Smooth muscle cell (in vitro differentiated cells): ENCODE measurements around the gene NRXN3. TPM values are rescaled to one million over a fixed set of nuclear protein-coding genes. Genes with fewer than 3 reads are reported as not detected.

Experiments
- DNase-seq: peaks from one replicate; lab custom pipeline; 2025; ENCODE audit not compliant: unreplicated experiment; lab: John Stamatoyannopoulos, UW
- H2AFZ ChIP-seq: fragments of 200-600 bp; sonication (generic); 2 replicates; pipeline ENCODE4 v1.6.0; 2016; ENCODE audit warnings: antibody characterized with exemption, low read depth, mild to moderate bottlenecking
- H3F3A ChIP-seq: fragments of 200-600 bp; sonication (generic); 2 replicates; pipeline ENCODE4 v1.6.0; 2017; ENCODE audit warnings: antibody characterized with exemption, low read depth
- H3K27ac ChIP-seq: fragments of 200-600 bp; sonication (generic); 2 replicates; pipeline ENCODE4 v1.5.1; 2016; ENCODE audit warnings: low read depth, mild to moderate bottlenecking
- H3K27me3 ChIP-seq: fragments of 200-600 bp; sonication (generic); 2 replicates; pipeline ENCODE4 v1.6.1; 2016; ENCODE audit warnings: low read depth, mild to moderate bottlenecking
- H3K36me3 ChIP-seq: fragments of 200-600 bp; sonication (generic); 2 replicates; pipeline ENCODE4 v1.5.1; 2016; ENCODE audit warnings: low read depth
- H3K4me1 ChIP-seq: fragments of 200-600 bp; sonication (generic); 2 replicates; pipeline ENCODE4 v1.5.1; 2016; ENCODE audit warnings: low read depth
- H3K4me2 ChIP-seq: fragments of 200-600 bp; sonication (generic); 2 replicates; pipeline ENCODE4 v1.6.0; 2016; ENCODE audit warnings: mild to moderate bottlenecking
- H3K4me3 ChIP-seq: fragments of 200-600 bp; sonication (generic); 2 replicates; pipeline ENCODE4 v1.5.1; 2016; ENCODE audit warnings: mild to moderate bottlenecking
- H3K79me2 ChIP-seq: fragments of 200-600 bp; sonication (generic); 2 replicates; pipeline ENCODE4 v1.6.0; 2016; ENCODE audit warnings: low read depth, mild to moderate bottlenecking
- H3K9ac ChIP-seq: fragments of 200-600 bp; sonication (generic); 2 replicates; pipeline ENCODE4 v1.6.0; 2016; ENCODE audit warnings: low read depth
- H3K9me3 ChIP-seq: fragments of 200-600 bp; sonication (generic); replicated peaks from 2 replicates; pipeline ENCODE4 v1.5.1; 2016; ENCODE audit warnings: low read depth
- H4K20me1 ChIP-seq: fragments of 200-600 bp; sonication (generic); 2 replicates; pipeline ENCODE4 v1.6.0; 2016; ENCODE audit warnings: low read depth
- WGBS: methylation state at CpG from one replicate; pipeline ENCODE4 v1.1.7; 2016; ENCODE audit warnings: low lambda C conversion rate; 5-methylcytosine and 5-hydroxymethylcytosine counted together
- polyA plus RNA-seq: library from polyadenylated mRNA; unstranded; fragments of >200 nt; fragmentation: Nextera tagmentation; extraction: Ambion mirVana; gene quantifications from 2 replicates; pipeline ENCODE4 v1.2.1, GENCODE V29; 2016
- total RNA-seq: library from RNA; depleted of rRNA; stranded (reverse); fragments of >200 nt; gene quantifications from 2 replicates; pipeline ENCODE4 v1.2.3, GENCODE V29; 2014
- TF ChIP-seq, protein P1 (sequence below): fragments of 200-600 bp; sonication (generic); IDR thresholded peaks from 2 replicates; pipeline ENCODE4 v1.5.1; 2017; ENCODE audit warnings: borderline replicate concordance, mild to moderate bottlenecking, antibody characterized with exemption; ENCODE audit not compliant: insufficient read depth, poor library complexity, severe bottlenecking

The NRXN3 gene
- total and polyA plus RNA-seq, 2 experiments from 2014 or later = 1.2 to 7.0 TPM

DNA sequence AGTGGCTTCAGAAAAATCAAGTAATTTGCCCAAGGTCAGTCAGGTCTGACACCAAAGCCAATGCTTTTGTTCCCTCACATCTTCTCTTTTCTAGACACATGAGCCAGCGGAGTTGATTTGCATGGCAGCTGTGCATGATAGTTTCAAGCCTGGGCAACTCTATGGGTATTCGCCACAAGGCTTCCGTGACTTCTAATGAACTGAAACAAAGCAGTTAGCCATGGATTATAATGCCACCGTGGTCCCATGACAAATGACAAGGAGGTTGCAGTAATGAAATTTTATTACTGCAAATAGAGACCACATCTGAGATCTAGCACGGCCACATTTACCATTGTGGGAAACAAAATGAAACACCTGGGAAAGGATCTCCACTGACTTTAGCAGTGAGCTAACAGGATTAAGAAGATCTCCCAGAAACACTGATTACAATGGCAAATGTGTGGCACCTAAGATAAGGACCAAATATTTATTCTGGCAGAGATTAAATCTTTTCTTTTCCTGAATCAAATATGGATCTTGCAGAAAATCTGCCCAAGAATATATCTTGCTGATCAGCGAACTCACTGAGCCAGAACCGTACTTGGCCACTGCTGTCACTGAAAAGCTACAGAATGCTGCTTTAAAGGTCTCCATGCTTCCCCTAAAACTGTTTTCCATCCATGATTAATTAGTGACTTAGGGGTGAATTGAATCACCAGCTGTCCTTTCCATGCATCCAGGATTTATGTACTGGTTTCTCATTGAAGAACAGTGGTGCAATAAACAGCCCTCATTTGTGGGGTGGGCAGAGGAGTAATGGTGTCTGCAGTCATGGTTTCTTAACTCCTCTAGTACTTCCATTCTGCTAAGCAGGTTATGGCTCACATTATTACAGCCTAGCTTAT, 1490.1 kb downstream of the NRXN3 start:
- no peaks in the 10 kb centered on the region for H4K20me1 ChIP-seq
- TF ChIP-seq, protein P1, sequence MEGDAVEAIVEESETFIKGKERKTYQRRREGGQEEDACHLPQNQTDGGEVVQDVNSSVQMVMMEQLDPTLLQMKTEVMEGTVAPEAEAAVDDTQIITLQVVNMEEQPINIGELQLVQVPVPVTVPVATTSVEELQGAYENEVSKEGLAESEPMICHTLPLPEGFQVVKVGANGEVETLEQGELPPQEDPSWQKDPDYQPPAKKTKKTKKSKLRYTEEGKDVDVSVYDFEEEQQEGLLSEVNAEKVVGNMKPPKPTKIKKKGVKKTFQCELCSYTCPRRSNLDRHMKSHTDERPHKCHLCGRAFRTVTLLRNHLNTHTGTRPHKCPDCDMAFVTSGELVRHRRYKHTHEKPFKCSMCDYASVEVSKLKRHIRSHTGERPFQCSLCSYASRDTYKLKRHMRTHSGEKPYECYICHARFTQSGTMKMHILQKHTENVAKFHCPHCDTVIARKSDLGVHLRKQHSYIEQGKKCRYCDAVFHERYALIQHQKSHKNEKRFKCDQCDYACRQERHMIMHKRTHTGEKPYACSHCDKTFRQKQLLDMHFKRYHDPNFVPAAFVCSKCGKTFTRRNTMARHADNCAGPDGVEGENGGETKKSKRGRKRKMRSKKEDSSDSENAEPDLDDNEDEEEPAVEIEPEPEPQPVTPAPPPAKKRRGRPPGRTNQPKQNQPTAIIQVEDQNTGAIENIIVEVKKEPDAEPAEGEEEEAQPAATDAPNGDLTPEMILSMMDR = no peak
- WGBS = 87% methylated on average over 7 of the region's 7 CpGs

DNA sequence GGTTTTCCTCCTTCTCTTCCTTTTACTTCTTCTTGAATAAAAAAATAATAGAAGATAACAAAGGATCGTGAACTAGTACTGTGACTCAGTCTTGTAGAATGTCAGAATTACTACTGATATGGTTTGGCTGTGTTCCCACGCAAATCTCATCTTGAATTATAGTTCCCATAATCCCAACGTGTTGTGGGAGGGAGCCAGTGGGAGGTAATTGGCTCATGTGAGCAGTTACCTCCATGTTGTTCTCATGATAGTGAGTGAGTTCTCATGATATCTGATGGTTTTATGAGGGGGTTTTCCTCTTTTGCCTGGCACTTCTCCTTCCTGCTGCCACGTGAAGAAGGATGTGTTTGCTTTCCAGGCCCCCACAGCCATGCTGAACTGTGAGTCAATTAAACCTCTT, 1491.6 kb downstream of the NRXN3 start:
- H2AFZ ChIP-seq = no peak overlapping the region
- H3K9ac ChIP-seq = no peak overlapping the region
- H3K79me2 ChIP-seq = no peaks in the 10 kb centered on the region
- H3K9me3 ChIP-seq = no peaks in the 10 kb centered on the region
- H3K4me3 ChIP-seq = no peak overlapping the region
- no peak for DNase-seq
- H4K20me1 ChIP-seq = no peaks in the 10 kb centered on the region
- 36% methylated on average over 4 of the region's 4 CpGs for WGBS
- no peaks in the 10 kb centered on the region for H3K4me1 ChIP-seq
- no peak overlapping the region for H3K4me2 ChIP-seq
- TF ChIP-seq, protein P1 = no peak
- H3F3A ChIP-seq = no peaks in the 10 kb centered on the region
- H3K27ac ChIP-seq = no peak overlapping the region
- H3K27me3 ChIP-seq = no peaks in the 10 kb centered on the region
- H3K36me3 ChIP-seq = no peaks in the 10 kb centered on the region

More for the DNA sequence above, 1490.1 kb downstream of the NRXN3 start:
- no peaks in the 10 kb centered on the region for H3K79me2 ChIP-seq
- no peak overlapping the region for H3K27ac ChIP-seq
- no peaks in the 10 kb centered on the region for H3K36me3 ChIP-seq
- no peaks in the 10 kb centered on the region for H3K4me1 ChIP-seq
- H3K27me3 ChIP-seq = no peaks in the 10 kb centered on the region
- no peak for DNase-seq
- no peak overlapping the region for H3K9ac ChIP-seq
- no peak overlapping the region for H3K4me3 ChIP-seq
- H2AFZ ChIP-seq = no peak overlapping the region
- H3K4me2 ChIP-seq = no peak overlapping the region
- no peaks in the 10 kb centered on the region for H3K9me3 ChIP-seq
- no peaks in the 10 kb centered on the region for H3F3A ChIP-seq

DNA sequence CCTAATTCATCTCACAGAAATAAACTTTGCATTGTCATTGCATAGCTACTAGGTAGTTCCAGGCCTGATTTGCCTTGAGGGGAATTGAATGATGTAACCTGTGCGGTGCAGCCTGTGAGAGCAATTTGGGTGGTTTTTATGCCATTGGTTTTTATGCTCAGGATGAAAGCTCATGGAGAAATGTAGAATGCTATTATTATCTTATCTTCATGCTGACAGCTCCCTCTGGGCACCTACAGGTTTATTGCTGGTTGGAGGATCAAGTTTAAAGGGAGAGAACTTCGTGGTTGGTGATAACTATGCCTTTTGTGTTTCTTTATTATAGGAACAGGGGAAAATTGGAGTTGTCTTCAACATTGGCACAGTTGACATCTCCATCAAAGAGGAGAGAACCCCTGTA, 1493.3 kb downstream of the NRXN3 start:
- no peak overlapping the region for H3K4me2 ChIP-seq
- H2AFZ ChIP-seq = no peak overlapping the region
- DNase-seq = no peak
- H3K27ac ChIP-seq = no peak overlapping the region
- H3F3A ChIP-seq = no peaks in the 10 kb centered on the region
- H3K9me3 ChIP-seq = no peaks in the 10 kb centered on the region
- no peaks in the 10 kb centered on the region for H3K79me2 ChIP-seq
- no peak overlapping the region for H3K4me3 ChIP-seq
- WGBS = 62% methylated on average over 2 of the region's 2 CpGs
- H3K27me3 ChIP-seq = no peaks in the 10 kb centered on the region
- no peaks in the 10 kb centered on the region for H3K36me3 ChIP-seq
- no peaks in the 10 kb centered on the region for H4K20me1 ChIP-seq
- TF ChIP-seq, protein P1 = no peak
- H3K4me1 ChIP-seq = no peaks in the 10 kb centered on the region
- no peak overlapping the region for H3K9ac ChIP-seq
